GM10847 (cell line): ENCODE results near the gene TEX51.

Experiments
- POLR2A ChIP-seq: IDR thresholded peaks from 2 replicates; pipeline ENCODE4 v1.6.1; 2011; ENCODE audit not compliant: insufficient read length; ENCODE audit errors: extremely low read depth

The TEX51 gene

GRCh38 chr2:126945118-126945517 is 46.4 kb downstream of the TEX51 start:
- TF ChIP-seq POLR2A: no peak

- no peak for TF ChIP-seq POLR2A
Observed at GRCh38 chr2:126946318-126947102, 47.8 kb downstream of the TEX51 start.

- TF ChIP-seq POLR2A: no peak
Observed at GRCh38 chr2:126947103-126947429, 48.4 kb downstream of the TEX51 start.

GRCh38 chr2:126949775-126950174 is 51.1 kb downstream of the TEX51 start:
- TF ChIP-seq POLR2A: no peak

- no peak for TF ChIP-seq POLR2A
Observed at GRCh38 chr2:126950504-126950903, 51.8 kb downstream of the TEX51 start.
